ENCODE measurements around the gene C1orf35. TPM values are rescaled to one million over a fixed set of nuclear protein-coding genes. Genes with fewer than 3 reads are reported as not detected.

Gene C1orf35
- total RNA-seq, 2 donors from 2014 or later = 18.3 TPM

DNA sequence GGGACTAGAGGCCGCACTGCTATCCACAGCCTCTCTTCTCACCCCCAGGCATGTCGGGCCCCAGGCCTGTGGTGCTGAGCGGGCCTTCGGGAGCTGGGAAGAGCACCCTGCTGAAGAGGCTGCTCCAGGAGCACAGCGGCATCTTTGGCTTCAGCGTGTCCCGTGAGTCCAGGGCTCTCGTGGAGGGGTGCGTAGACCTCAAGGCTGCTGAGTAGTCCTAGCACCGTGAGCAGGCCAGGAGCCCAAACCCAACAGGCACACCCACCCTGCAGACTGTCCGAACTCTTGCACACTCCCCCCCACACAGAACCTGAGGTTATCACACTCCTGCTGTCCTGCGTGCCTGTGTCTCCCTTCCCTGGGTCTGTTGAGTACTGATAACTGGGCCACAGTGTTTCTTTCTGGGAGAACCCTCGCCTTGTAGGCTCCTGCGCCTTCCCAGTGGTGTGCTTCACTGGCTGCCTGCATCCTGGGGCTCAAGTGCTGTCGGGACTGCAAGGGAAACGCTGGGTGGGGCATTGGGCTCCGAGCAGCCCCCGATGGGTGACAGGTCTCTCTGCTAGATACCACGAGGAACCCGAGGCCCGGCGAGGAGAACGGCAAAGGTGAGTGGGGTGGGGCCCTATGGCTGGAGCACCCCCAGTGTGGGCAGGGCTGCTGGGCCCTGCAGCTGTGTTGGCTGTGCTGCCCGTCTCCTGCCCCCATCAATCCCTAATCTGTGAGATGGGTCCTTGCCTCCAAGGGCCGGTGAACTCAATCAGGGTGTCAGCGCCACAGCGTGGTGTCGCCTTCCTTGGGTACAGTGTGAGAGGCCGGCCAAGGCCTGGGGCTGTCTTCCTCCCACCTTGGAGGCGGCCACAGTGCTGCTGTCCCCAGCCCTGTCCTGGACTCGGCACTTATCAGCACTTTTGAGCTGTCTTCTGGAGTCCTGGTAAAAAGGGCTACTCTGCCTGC, 42.6 kb upstream of the C1orf35 start:
- no peak for ATAC-seq (replicated peaks)
- Mint-ChIP-seq H3K27ac (no peak overlapping the region), H3K9me3 (no peaks in the 10 kb centered on the region), H3K4me1 (peaks cover 14% of the 10 kb centered on the region), H3K36me3 (ENCODE audit: low read depth) (peaks cover 53% of the 10 kb centered on the region), H3K4me3 (no peak overlapping the region), H3K27me3 (no peaks in the 10 kb centered on the region)

DNA sequence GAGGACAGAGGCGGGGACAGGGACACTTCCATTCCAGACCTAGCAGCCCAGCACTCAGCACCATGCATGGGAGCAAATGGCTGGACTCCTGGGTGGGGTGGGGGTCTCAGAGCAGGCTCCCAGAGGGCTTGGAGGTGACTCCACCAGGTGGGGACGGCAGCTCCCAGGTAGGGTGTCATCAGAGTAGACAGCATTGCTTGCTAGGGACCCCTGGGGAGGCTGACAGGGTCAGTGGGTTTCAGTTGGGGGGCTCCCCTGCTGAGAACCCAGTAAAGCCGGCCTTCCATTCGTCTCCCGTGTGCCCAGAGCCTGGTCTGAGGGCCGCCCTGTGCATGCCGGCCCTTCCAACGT, 41.8 kb upstream of the C1orf35 start:
- Mint-ChIP-seq H3K4me1 (peaks cover 14% of the 10 kb centered on the region), H3K4me3 (no peak overlapping the region), H3K27ac (no peak overlapping the region), H3K9me3 (no peaks in the 10 kb centered on the region), H3K36me3 (ENCODE audit: low read depth) (peaks cover 59% of the 10 kb centered on the region), H3K27me3 (no peaks in the 10 kb centered on the region)
- no peak for ATAC-seq (replicated peaks)

DNA sequence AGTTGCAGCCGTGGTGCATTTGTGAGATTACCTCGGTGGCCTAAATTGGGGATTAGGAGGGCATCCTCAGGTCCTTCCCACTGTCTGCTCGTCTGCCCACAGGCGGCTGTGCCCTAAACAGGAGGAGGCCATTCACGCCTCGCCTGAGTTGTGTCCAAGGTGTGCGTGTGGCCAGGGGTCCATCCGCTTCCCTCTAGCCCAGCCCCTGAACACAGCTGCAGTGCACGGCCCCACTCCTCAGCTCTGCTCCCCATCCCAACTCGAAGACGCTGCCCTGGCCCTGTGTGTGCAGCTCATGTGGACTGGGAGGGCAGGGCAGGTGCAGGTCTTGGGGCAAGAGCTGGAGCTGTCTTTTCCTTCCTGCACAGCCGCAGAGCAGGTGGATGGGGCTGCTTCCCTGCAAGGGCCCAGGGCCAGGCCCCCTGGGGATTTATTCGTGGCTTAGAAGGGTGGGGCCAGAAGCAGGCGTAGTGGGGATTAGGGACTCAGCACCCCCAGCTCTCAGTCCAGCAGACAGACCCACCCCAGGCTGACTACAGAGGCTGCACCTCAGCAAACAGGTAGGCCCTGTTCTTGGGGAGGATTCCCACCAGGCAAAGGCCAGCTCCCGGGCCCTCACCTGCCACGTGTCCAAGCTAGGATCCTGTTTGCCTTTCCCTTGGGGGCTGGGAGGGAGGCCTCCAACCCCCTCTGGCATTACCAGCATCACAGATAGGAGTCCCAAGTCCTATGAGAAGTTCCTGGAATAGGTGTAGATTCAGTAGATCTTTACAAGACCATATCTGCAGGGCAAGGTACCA, 41.3 kb upstream of the C1orf35 start:
- Mint-ChIP-seq H3K9me3 (no peaks in the 10 kb centered on the region), H3K4me3 (peak overlapping the region; percentile 98), H3K27me3 (no peaks in the 10 kb centered on the region), H3K36me3 (ENCODE audit: low read depth) (peaks cover 62% of the 10 kb centered on the region), H3K27ac (no peak overlapping the region), H3K4me1 (peaks cover 14% of the 10 kb centered on the region)
- no peak for ATAC-seq (replicated peaks)

DNA sequence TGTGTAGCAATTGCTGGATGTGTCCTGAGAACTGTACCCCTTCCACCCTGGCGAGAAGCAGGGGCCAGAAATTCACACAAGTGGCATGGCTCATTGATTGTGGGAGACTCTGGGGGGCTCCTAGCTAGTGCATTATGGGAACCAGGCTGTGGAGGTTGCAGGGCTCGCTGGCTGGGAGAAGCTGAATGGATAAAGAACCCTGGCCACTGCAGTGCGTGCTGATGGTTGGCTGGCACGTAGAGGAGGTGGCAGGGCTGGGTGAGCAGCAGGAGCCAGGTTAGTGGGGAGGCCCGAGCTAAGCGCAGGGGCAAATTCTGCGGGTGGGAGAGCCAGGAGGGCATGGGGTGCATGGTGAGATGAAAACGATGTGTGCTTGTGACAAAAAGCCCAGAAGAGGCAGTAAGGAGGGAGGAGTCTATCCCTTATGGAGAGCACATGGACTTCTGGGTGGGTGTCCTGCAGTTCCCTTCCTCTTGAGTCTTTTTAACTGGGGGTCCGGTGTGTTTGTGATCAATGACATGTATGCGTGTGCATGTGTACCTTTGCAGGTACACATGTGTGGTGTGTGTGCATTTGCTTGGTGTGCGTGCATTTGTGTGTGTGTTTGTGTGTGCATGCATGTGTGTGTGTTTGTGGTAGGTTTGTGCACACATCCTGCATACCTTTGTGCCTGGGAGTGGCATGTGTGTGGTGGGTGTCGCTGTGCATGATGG, 40.5 kb upstream of the C1orf35 start:
- H3K36me3 Mint-ChIP-seq (ENCODE audit: low read depth) = peaks cover 62% of the 10 kb centered on the region
- ATAC-seq (replicated peaks) = no peak
- H3K4me3 Mint-ChIP-seq = peak overlapping the region; percentile 98
- peak overlapping the region; percentile 42 for H3K27ac Mint-ChIP-seq
- H3K9me3 Mint-ChIP-seq = no peaks in the 10 kb centered on the region
- H3K27me3 Mint-ChIP-seq = no peaks in the 10 kb centered on the region
- H3K4me1 Mint-ChIP-seq = peaks cover 14% of the 10 kb centered on the region

DNA sequence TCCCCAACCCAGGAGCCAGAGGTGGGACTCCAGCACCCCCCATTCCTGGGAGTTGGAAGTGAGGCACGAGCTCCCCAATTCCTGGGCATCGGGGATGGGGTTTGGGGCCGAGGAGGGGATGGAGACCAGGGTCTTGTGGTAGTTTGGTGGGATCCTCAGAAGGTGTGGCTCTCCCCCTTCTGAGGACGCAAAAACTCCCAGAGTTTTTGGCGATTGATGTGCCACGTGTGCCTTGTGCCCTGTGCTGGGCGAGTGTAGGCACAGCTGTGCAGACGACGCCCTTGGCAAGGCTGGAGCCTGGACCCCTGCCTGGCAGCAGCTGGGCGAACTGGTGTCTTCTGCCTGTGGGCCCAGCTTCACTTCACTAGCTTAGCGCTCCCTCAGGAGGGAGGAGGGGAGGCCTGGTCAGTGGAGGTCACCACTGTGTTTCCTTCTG, 39.6 kb upstream of the C1orf35 start:
- H3K4me1 Mint-ChIP-seq = peaks cover 14% of the 10 kb centered on the region
- H3K36me3 Mint-ChIP-seq (ENCODE audit: low read depth) = peaks cover 62% of the 10 kb centered on the region
- no peaks in the 10 kb centered on the region for H3K27me3 Mint-ChIP-seq
- H3K9me3 Mint-ChIP-seq = no peaks in the 10 kb centered on the region
- H3K4me3 Mint-ChIP-seq = peak overlapping the region; percentile 98
- peak overlapping the region; percentile 42 for H3K27ac Mint-ChIP-seq
- no peak for ATAC-seq (replicated peaks)

DNA sequence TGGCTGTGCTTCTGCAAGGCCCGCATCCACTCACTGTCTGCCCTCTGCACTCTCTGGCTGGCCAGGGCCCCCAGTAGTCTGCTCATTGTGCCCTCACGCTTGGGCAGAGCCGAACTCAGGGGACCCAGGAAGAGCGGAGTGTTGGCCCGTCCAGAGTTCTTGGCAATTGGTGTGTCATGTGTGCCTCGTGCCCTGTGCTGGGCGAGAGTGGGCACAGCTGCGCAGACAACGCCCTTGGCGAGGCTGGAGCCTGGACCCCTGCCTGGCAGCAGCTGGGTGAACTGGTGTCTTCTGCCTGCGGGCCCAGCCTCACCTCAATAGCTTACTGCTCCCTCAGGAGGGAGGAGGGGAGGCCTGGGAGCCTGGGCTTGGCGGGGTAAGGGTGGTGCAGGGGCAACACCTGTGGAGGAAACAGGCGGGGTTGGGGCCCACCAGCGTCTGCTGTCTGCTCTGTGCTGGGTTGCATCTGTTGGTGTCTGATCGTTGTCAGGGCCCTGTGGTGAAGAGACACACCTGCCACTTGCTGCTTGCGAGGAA, 39.1 kb upstream of the C1orf35 start:
- ATAC-seq (replicated peaks) = no peak
- H3K4me3 Mint-ChIP-seq = peak overlapping the region; percentile 98
- H3K9me3 Mint-ChIP-seq = no peaks in the 10 kb centered on the region
- peak overlapping the region; percentile 42 for H3K27ac Mint-ChIP-seq
- H3K36me3 Mint-ChIP-seq (ENCODE audit: low read depth) = peaks cover 62% of the 10 kb centered on the region
- H3K4me1 Mint-ChIP-seq = peaks cover 14% of the 10 kb centered on the region
- H3K27me3 Mint-ChIP-seq = no peaks in the 10 kb centered on the region

DNA sequence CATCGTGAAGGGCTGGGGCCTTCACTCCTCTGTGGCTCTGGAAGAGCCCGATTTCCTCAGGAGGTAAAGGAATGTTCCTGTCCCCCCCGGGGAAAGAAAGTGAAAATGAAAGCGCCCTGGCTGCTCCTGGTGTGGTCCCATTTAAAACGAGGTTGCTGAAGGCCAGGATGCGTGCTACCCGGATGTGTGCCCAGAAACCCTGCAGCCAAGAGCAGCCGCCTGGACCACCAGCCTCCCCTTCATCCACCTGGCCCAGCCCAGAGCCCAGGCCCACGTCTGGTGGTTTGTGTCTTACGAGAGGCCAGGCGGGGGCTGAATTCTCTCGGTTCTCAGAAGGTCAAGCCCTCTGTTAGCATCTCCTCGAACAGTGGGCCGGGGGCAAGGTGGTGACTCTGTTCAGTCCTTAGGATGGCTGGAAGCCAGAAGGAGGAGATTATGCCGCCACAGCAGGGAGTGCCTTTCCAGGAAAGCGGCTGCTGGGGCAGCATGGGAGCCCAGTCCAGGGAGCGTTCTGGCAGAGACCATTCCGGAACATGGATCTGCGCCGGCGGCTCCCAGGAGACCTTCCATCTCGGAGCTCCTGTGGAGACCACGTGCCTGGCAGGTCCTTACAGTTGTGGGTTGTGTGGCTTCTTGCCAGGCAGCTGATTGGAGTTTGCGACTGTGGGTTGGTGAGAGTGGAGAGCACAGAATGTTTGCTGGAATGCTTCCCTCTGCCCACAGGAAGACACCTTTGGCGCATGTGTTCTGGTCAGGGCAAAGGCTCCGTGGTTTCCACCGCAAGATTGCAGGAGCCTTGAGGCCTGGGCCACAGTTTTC, 38.3 kb upstream of the C1orf35 start:
- Mint-ChIP-seq H3K4me1 (peaks cover 14% of the 10 kb centered on the region), H3K4me3 (peak overlapping the region; percentile 98), H3K36me3 (ENCODE audit: low read depth) (peaks cover 58% of the 10 kb centered on the region), H3K27me3 (no peaks in the 10 kb centered on the region), H3K27ac (peak overlapping the region; percentile 93), H3K9me3 (no peaks in the 10 kb centered on the region)
- no peak for ATAC-seq (replicated peaks)

DNA sequence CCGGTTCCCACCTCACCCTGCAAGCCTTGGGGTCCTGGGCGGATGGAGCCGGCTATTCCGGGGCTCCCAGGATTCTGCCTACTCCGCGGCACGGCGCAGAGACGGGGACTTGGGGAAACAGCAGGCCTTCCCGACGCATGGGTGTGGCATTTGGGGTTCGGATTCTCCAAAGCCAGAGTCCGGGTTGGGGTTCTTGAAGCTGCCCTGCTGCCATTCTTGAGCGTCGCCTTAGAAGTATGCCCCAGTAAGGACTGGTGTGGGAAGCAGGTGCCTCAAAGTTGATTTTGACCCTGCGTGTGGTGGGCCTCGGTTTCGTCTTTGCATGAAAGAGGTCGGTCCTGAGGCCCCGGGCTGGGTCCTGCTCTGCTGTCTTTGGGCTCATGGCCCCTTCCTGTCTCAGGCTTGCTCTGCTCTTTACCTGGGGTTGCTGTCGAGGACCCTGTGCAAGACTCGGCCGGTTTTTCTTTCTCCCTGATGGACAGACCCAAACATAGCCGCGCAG, 37.6 kb upstream of the C1orf35 start:
- Mint-ChIP-seq H3K27ac (peak overlapping the region; percentile 93), H3K4me1 (peaks cover 14% of the 10 kb centered on the region), H3K36me3 (ENCODE audit: low read depth) (peaks cover 51% of the 10 kb centered on the region), H3K4me3 (peak overlapping the region; percentile 98), H3K27me3 (no peaks in the 10 kb centered on the region), H3K9me3 (no peaks in the 10 kb centered on the region)
- ATAC-seq (replicated peaks) = no peak

DNA sequence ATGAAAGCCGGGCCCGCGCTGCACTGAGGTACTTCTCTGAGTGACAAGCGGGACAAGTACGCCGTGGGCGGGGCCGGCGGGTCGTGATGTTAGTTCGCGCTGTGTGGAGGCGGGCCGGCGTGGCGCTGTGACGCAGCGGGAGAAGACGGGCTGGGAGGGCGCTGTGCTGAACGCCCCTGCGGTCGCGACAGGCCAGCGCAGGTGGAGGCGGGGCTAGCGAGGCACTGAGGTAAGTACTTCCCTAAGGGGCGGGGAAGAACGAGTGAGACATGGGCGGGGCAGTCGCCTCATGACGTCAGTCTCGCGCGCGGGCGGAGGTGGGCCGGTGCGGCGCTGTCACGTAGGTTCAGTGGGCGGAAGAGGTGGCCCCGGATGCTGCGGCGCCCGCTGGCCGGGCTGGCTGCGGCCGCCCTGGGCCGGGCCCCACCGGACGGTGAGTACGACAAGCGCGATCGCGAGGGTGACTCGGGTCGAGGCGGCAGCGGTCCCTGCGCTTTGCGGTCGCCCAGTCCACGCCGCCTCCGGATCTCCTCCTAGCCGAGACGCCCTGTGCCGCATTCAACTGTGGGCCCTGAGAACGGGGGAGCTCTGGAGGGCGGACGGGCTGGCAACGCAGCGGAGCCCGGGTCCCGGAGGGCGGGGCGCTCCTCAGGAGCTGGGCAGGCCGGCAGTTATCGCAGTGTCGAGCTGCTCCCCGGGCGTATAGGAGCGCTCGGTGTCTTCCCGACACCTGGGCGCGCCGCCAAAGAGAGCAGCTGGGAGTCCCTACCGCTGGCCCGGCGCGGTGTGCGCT, 37.0 kb upstream of the C1orf35 start, which contains the start of gene GUK1:
Gene GUK1 (plus strand): TSS at position 349 of the 793 bp plus-strand sequence. CDS start 24 bp downstream, at position 373.
- Mint-ChIP-seq H3K4me3 (peak within 1 kb of the TSS; percentile 98), H3K27me3 (no peaks in the 10 kb centered on the region)

DNA sequence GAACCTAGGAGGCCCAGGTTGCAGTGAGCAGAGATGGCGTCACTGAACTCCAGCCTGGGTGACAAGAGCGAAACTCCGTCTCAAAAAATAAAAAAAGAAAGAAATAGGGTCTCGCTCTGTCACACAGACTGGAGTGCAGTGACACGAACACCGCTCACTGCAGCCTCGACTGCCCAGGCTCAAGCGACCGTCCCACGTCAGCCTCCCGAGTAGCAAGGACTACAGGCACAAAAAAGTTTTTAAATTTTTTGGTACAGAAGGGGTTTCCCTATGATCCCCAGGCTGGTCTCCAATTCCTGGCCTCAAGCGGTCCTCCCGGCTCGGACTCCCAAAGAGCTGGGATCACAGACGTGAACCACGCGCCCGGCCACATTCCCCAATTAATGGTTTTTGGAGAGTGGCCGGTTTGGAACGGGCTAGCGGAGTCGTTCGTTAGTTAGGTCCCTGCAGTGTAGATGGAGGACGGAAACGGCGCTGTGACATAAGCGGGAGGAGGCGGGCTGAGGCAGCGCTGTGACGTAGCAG, 36.3 kb upstream of the C1orf35 start:
- H3K27ac Mint-ChIP-seq = peak overlapping the region; percentile 77
- H3K27me3 Mint-ChIP-seq = no peaks in the 10 kb centered on the region
- no peaks in the 10 kb centered on the region for H3K9me3 Mint-ChIP-seq
- H3K4me1 Mint-ChIP-seq = peaks cover 14% of the 10 kb centered on the region
- no peak for ATAC-seq (replicated peaks)
- peak overlapping the region; percentile 98 for H3K4me3 Mint-ChIP-seq
- peaks cover 42% of the 10 kb centered on the region for H3K36me3 Mint-ChIP-seq (ENCODE audit: low read depth)

More for the DNA sequence above, 37.0 kb upstream of the C1orf35 start, which contains the start of gene GUK1:
- no peaks in the 10 kb centered on the region for H3K9me3 Mint-ChIP-seq
- H3K36me3 Mint-ChIP-seq (ENCODE audit: low read depth) = peaks cover 47% of the 10 kb centered on the region
- H3K4me1 Mint-ChIP-seq = peaks cover 14% of the 10 kb centered on the region
- peak; percentile 92 for ATAC-seq (replicated peaks)
- peak within 1 kb of the TSS; percentile 93 for H3K27ac Mint-ChIP-seq

DNA sequence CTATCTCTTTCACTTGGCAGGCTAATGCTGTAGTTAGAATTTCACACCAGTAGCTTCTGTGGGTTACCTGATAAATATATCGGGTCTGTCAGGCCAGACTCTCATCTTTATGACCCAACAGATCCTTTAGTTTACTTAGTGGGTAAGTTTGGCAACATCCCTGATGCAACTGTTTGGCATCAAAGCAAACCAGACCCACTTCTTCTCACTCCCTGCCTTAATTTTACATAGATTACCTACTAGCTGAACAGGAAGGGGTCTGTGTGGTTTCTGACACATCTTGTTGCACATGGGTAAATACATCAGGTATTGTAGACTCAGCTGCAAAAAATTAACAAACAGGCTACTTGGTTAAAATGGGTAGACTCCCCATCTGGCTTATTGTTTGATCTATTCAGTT, 33.8 kb upstream of the C1orf35 start:
- Mint-ChIP-seq H3K27me3 (no peaks in the 10 kb centered on the region), H3K36me3 (ENCODE audit: low read depth) (peaks cover 21% of the 10 kb centered on the region), H3K9me3 (no peaks in the 10 kb centered on the region), H3K27ac (no peak overlapping the region), H3K4me1 (no peaks in the 10 kb centered on the region), H3K4me3 (no peak overlapping the region)
- ATAC-seq (replicated peaks) = no peak

DNA sequence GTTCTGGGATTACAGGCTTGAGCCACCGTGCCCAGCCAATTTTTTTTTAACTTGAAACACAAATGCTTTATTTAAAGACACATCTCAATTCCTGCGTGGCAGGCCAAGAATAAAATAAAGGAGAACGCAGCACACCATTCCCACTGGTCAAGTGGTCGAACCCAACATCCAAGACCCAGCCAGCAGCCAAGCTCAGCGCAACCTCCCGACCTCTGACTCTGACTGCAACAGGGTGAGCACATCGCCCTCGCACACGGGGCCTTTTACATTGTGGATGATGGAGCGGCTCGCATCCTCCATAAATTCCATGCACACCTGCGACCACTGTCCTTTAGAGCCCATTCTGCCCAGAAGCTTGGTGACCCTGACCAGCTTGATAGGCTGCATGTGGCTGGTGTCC, 31.5 kb upstream of the C1orf35 start:
- no peaks in the 10 kb centered on the region for H3K27me3 Mint-ChIP-seq
- H3K4me3 Mint-ChIP-seq = no peak overlapping the region
- H3K27ac Mint-ChIP-seq = no peak overlapping the region
- no peak for ATAC-seq (replicated peaks)
- H3K36me3 Mint-ChIP-seq (ENCODE audit: low read depth) = no peaks in the 10 kb centered on the region
- H3K9me3 Mint-ChIP-seq = no peaks in the 10 kb centered on the region
- no peaks in the 10 kb centered on the region for H3K4me1 Mint-ChIP-seq

Data from activated T-helper 17 cell treated with anti-CD3 and anti-CD28 coated beads, Interleukin-2, amount 50 U/mL, for 72 hours (primary cell).